Nephron (organoid): ENCODE data around the gene TP53BP1.

ENCODE experiments used
- H3K27ac Mint-ChIP-seq, 3 experiments: 2 replicates each; pipeline ENCODE4 v1.8.0; 2020; ENCODE audit warnings: mixed read lengths in 3 of 3, mild to moderate bottlenecking in 2 of 3, moderate library complexity in 1 of 3
- H3K27me3 Mint-ChIP-seq: 2 replicates; pipeline ENCODE4 v1.8.0; 2021; ENCODE audit warnings: low read depth, mild to moderate bottlenecking, moderate library complexity, mixed read lengths
- H3K36me3 Mint-ChIP-seq: 2 replicates; pipeline ENCODE4 v1.8.0; 2020; ENCODE audit warnings: low read depth, mixed read lengths
- H3K4me1 Mint-ChIP-seq: 2 replicates; pipeline ENCODE4 v1.8.0; 2020; ENCODE audit warnings: mixed read lengths
- H3K4me3 Mint-ChIP-seq, 3 experiments: 2 replicates each; pipeline ENCODE4 v1.8.0; 2020; ENCODE audit warnings: mild to moderate bottlenecking in 3 of 3, mixed read lengths in 3 of 3, moderate library complexity in 2 of 3
- H3K9me3 Mint-ChIP-seq: 2 replicates; pipeline ENCODE4 v1.8.0; 2020; ENCODE audit warnings: mixed read lengths
- CTCF ChIP-seq, 3 experiments: fragments of 200-600 bp; sonication (generic); IDR thresholded peaks; one replicate each; pipeline ENCODE4 v1.5.0; 2021; ENCODE audit warnings: antibody characterized with exemption in 3 of 3; ENCODE audit not compliant: unreplicated experiment in 3 of 3

TP53BP1 gene

GRCh38 chr15:43520138-43520537 lies 27.2 kb upstream of the TP53BP1 start:
- Mint-ChIP-seq H3K4me3 (peak overlapping the region in 1 of 3 experiments; percentile 98), H3K27ac (no peak overlapping the region), H3K36me3 (peaks cover 56% of the 10 kb centered on the region), H3K9me3 (peaks cover 28% of the 10 kb centered on the region), H3K4me1 (peaks cover 41% of the 10 kb centered on the region), H3K27me3 (no peaks in the 10 kb centered on the region)
- no peak for TF ChIP-seq CTCF (IDR thresholded peaks at IDR 0.05; ENCODE audit: unreplicated experiment in 3 of 3)

- H3K4me3 Mint-ChIP-seq: peak overlapping the region; percentile 91 to 98 (median 95)
- no peak for TF ChIP-seq CTCF (IDR thresholded peaks at IDR 0.05; ENCODE audit: unreplicated experiment in 3 of 3)
- H3K9me3 Mint-ChIP-seq: peaks cover 26% of the 10 kb centered on the region
- H3K4me1 Mint-ChIP-seq: peaks cover 45% of the 10 kb centered on the region
- H3K36me3 Mint-ChIP-seq: peaks cover 46% of the 10 kb centered on the region
- H3K27me3 Mint-ChIP-seq: no peaks in the 10 kb centered on the region
- peak overlapping the region in 1 of 3 experiments; percentile 82 for H3K27ac Mint-ChIP-seq
Measured at GRCh38 chr15:43519196-43519595, 26.2 kb upstream of the TP53BP1 start.

- Mint-ChIP-seq H3K4me3 (peak overlapping the region; percentile 91 to 98 (median 95)), H3K27ac (peak overlapping the region; percentile 78 to 90 (median 82)), H3K4me1 (peaks cover 53% of the 10 kb centered on the region), H3K36me3 (peaks cover 37% of the 10 kb centered on the region), H3K27me3 (no peaks in the 10 kb centered on the region), H3K9me3 (peaks cover 18% of the 10 kb centered on the region)
- no peak for TF ChIP-seq CTCF (IDR thresholded peaks at IDR 0.05; ENCODE audit: unreplicated experiment in 3 of 3)
Measured at GRCh38 chr15:43518197-43518761, 25.3 kb upstream of the TP53BP1 start.

DNA sequence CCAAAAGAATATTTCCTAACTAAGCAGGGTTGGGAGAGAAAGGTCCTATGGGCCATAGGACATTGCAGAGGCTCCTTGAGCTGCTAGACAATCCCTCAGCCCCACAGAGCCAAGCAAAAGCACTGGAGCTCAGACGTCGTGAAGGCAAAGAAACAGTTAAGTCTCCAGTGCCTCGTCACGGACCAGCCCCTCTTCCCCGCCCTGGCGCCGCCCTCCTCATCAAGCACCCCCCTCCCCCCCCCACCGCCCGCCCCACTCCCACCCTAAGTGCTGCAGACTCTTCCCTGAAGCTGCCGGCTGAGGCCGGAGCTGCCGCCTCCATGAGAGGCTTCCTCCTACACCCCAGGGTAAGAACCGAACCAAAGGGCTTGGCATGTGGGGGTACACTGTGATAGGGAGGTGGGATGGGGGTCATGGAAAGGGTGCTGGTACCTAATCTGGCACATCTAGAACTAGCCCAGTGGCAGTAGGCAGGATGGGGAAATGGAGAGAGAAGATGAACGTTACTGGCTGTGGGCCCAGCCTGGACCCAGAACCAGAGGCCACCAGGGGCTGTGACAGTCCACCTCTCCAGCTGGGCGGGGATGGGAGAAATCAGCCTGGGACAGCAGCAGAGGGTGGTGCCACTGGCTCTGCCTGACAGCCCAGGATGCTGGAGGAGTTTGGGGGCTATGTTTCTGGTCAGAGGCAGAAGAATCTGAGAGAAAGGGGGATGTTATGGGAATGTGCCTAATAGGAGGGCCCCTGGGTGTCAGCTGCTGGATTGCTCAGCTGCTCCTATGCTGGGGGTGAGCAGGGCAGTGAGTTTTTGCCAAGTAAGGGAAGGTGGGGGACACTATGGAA lies 24.6 kb upstream of the TP53BP1 start, which contains the start of gene MAP1A:
TSS of gene MAP1A (plus strand) at position 255 of the 843 bp plus-strand sequence. CDS start 3,866 bp downstream, outside the sequence.
- Mint-ChIP-seq H3K4me3 (peak within 1 kb of the TSS; percentile 91 to 98 (median 95)), H3K27ac (peak within 1 kb of the TSS; percentile 82 to 94 (median 90)), H3K4me1 (peaks cover 56% of the 10 kb centered on the region), H3K9me3 (peaks cover 11% of the 10 kb centered on the region), H3K27me3 (no peaks in the 10 kb centered on the region), H3K36me3 (peaks cover 30% of the 10 kb centered on the region)
- TF ChIP-seq CTCF (IDR thresholded peaks at IDR 0.05; ENCODE audit: unreplicated experiment in 3 of 3): no peak

DNA sequence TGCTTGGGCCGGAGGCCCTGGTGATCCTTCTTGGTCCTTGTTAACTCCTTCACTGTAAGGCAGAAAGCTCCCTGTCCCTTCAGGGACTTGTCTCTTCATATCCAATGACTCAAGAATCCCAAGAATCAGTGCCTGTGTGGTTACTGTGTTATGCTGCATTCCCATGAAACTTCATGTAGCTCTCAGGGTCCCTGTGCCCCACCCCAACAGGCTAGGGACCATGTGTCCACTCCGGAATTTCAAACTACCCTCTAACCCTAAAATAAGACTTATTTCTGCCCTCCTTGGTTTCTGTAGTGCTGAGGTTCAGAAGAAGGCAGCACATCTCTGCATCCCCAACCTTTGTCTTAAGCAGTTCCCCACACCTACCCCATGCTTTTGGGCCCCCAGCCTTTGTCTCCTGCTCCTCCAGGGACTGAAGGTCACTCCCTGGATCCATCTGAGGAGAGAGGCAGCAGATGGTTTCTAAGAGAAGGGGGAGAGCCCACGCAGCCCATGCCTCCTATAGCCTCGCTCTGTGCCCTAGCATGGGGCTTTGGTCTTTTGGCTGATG lies 23.9 kb upstream of the TP53BP1 start:
- Mint-ChIP-seq H3K27ac (peak overlapping the region; percentile 82 to 94 (median 90)), H3K4me3 (peak overlapping the region; percentile 91 to 98 (median 95)), H3K9me3 (peaks cover 4% of the 10 kb centered on the region), H3K27me3 (no peaks in the 10 kb centered on the region), H3K36me3 (peaks cover 23% of the 10 kb centered on the region), H3K4me1 (peaks cover 63% of the 10 kb centered on the region)
- no peak for TF ChIP-seq CTCF (IDR thresholded peaks at IDR 0.05; ENCODE audit: unreplicated experiment in 3 of 3)
